ENCODE measurements around the gene UTP15. TPM values are rescaled to one million over a fixed set of nuclear protein-coding genes. Genes with fewer than 3 reads are reported as not detected.

The UTP15 gene
- total RNA-seq, 1 donor from 2014 or later: 12.8 TPM

GRCh38 chr5:73525606-73526203 lies 39.8 kb upstream of the UTP15 start:
- intact Hi-C loops (cut with DNase I): no loop called here
- Histone ChIP-seq H3K9me3 (no peaks in the 10 kb centered on the region), H3K27me3 (ENCODE audit: low read depth) (no peaks in the 10 kb centered on the region), H3K4me3 (no peak overlapping the region), H3K27ac (no peak overlapping the region), H3K4me1 (peaks cover 5% of the 10 kb centered on the region), H3K36me3 (no peaks in the 10 kb centered on the region)
- ATAC-seq: no peak
- DNase-seq: no peak
- TF ChIP-seq, protein P1, sequence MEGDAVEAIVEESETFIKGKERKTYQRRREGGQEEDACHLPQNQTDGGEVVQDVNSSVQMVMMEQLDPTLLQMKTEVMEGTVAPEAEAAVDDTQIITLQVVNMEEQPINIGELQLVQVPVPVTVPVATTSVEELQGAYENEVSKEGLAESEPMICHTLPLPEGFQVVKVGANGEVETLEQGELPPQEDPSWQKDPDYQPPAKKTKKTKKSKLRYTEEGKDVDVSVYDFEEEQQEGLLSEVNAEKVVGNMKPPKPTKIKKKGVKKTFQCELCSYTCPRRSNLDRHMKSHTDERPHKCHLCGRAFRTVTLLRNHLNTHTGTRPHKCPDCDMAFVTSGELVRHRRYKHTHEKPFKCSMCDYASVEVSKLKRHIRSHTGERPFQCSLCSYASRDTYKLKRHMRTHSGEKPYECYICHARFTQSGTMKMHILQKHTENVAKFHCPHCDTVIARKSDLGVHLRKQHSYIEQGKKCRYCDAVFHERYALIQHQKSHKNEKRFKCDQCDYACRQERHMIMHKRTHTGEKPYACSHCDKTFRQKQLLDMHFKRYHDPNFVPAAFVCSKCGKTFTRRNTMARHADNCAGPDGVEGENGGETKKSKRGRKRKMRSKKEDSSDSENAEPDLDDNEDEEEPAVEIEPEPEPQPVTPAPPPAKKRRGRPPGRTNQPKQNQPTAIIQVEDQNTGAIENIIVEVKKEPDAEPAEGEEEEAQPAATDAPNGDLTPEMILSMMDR (IDR thresholded peaks at IDR 0.05): no peak

DNA sequence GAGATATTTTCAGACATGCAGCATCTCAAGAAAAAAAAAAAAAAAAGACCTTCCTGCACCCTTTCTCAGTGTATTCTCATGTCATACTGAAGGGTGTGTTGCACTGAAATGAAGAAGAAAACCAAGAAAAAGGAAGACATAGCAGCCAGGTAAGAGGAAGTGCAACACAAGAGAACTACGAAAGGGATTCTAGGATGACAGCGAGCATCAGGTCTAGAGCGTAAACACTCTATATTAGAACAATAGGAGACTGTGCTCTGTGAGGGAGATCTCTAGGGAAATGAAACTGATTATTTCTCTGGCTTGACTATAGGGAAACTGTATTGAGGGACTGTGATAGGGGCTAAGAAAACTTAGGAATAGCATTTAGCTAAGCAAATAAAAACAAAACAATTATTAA lies 37.3 kb upstream of the UTP15 start:
- no peaks in the 10 kb centered on the region for H3K36me3 ChIP-seq
- H3K27me3 ChIP-seq (ENCODE audit: low read depth): no peaks in the 10 kb centered on the region
- no peak for DNase-seq
- no peak overlapping the region for H3K4me3 ChIP-seq
- TF ChIP-seq, protein P1 (IDR thresholded peaks at IDR 0.05): no peak
- peaks cover 5% of the 10 kb centered on the region for H3K4me1 ChIP-seq
- no peak for ATAC-seq
- H3K9me3 ChIP-seq: no peaks in the 10 kb centered on the region
- H3K27ac ChIP-seq: no peak overlapping the region
- intact Hi-C loops (cut with DNase I): no loop called here

GRCh38 chr5:73529081-73529480 lies 36.5 kb upstream of the UTP15 start:
- Histone ChIP-seq H3K4me1 (peaks cover 5% of the 10 kb centered on the region), H3K4me3 (no peak overlapping the region), H3K36me3 (no peaks in the 10 kb centered on the region), H3K9me3 (no peaks in the 10 kb centered on the region), H3K27me3 (ENCODE audit: low read depth) (no peaks in the 10 kb centered on the region), H3K27ac (no peak overlapping the region)
- DNase-seq (no peak), ATAC-seq (no peak)
- TF ChIP-seq, protein P1 (IDR thresholded peaks at IDR 0.05): no peak
- intact Hi-C loops (cut with DNase I): no loop called here

DNA sequence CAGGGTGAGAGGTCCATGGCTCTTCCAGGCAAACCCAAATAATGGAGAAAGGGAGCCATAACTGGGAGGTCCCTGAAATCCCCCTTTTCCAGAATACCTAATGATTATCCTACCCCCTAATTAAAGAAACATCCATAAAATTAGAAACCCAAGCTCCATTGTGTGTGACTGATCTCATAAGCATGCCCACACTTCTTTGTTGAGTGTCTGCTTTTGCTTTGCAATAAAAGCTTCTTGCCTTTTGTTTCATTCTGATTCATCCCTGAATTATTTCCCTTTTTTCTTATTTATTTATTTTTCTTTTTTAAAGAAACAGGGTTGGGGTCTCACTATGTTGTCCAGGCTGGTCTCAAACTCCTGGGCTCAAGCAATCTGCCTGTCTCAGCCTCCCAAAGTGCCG lies 34.2 kb upstream of the UTP15 start:
- DNase-seq (no peak), ATAC-seq (no peak)
- Histone ChIP-seq H3K27me3 (ENCODE audit: low read depth) (no peaks in the 10 kb centered on the region), H3K4me3 (no peak overlapping the region), H3K27ac (no peak overlapping the region), H3K9me3 (no peaks in the 10 kb centered on the region), H3K4me1 (peaks cover 4% of the 10 kb centered on the region), H3K36me3 (no peaks in the 10 kb centered on the region)
- intact Hi-C loops (cut with DNase I): no loop called here
- TF ChIP-seq, protein P1 (IDR thresholded peaks at IDR 0.05): no peak

GRCh38 chr5:73532195-73532594 lies 33.3 kb upstream of the UTP15 start:
- ATAC-seq: no peak
- no peaks in the 10 kb centered on the region for H3K9me3 ChIP-seq
- TF ChIP-seq, protein P1 (IDR thresholded peaks at IDR 0.05): no peak
- H3K36me3 ChIP-seq: no peaks in the 10 kb centered on the region
- H3K4me3 ChIP-seq: no peak overlapping the region
- no peak overlapping the region for H3K27ac ChIP-seq
- no peak for DNase-seq
- H3K27me3 ChIP-seq (ENCODE audit: low read depth): no peaks in the 10 kb centered on the region
- intact Hi-C loops (cut with DNase I): no loop called here
- no peaks in the 10 kb centered on the region for H3K4me1 ChIP-seq

Data from lower lobe of right lung (tissue), 2 donors.